Stimulated activated effector memory CD8-positive, alpha-beta T cell treated with anti-CD3 and anti-CD28 coated beads, Interleukin-12 subunit alpha, Interleukin-12 subunit beta, amount 100 ng/mL, for 72 hours (primary cell): ENCODE measurements around the gene EVC.
A peak's percentile ranks its signal among the peaks of the same experiment; 100 is the strongest.

ENCODE experiments used
- ATAC-seq: fragments of 150-1000 bp; cut with Tn5 transposase; 2 replicates; pipeline ENCODE4 v1.10.0; 2021
- DNase-seq, 2 donors: peaks; one replicate each; pipeline ENCODE4 v3.0.0; 2021 to 2022; ENCODE audit warnings: low spot score in 2 of 2
- H3K27ac Mint-ChIP-seq: one replicate; pipeline ENCODE4 v1.8.0; 2022; ENCODE audit warnings: mild to moderate bottlenecking, mixed read lengths
- H3K36me3 Mint-ChIP-seq: one replicate; pipeline ENCODE4 v1.8.0; 2022; ENCODE audit warnings: mild to moderate bottlenecking, mixed read lengths
- H3K4me1 Mint-ChIP-seq: one replicate; pipeline ENCODE4 v1.8.0; 2022; ENCODE audit warnings: mixed read lengths
- H3K4me3 Mint-ChIP-seq: one replicate; pipeline ENCODE4 v1.8.0; 2022; ENCODE audit warnings: mild to moderate bottlenecking, mixed read lengths
- H3K9me3 Mint-ChIP-seq: one replicate; pipeline ENCODE4 v1.8.0; 2022; ENCODE audit warnings: mixed read lengths

The EVC gene

GRCh38 chr4:5703831-5704230 is 7.2 kb upstream of the EVC start:
- Mint-ChIP-seq H3K9me3 (peaks cover 5% of the 10 kb centered on the region), H3K4me3 (no peak overlapping the region), H3K36me3 (no peaks in the 10 kb centered on the region), H3K4me1 (peaks cover 18% of the 10 kb centered on the region), H3K27ac (peak overlapping the region; percentile 5)
- no peak for DNase-seq
- ATAC-seq = no peak

GRCh38 chr4:5704276-5704675 is 6.7 kb upstream of the EVC start:
- no peak for ATAC-seq
- peaks cover 5% of the 10 kb centered on the region for H3K9me3 Mint-ChIP-seq
- no peak overlapping the region for H3K4me3 Mint-ChIP-seq
- H3K27ac Mint-ChIP-seq = no peak overlapping the region
- no peak for DNase-seq
- H3K36me3 Mint-ChIP-seq = no peaks in the 10 kb centered on the region
- H3K4me1 Mint-ChIP-seq = peaks cover 18% of the 10 kb centered on the region

DNA sequence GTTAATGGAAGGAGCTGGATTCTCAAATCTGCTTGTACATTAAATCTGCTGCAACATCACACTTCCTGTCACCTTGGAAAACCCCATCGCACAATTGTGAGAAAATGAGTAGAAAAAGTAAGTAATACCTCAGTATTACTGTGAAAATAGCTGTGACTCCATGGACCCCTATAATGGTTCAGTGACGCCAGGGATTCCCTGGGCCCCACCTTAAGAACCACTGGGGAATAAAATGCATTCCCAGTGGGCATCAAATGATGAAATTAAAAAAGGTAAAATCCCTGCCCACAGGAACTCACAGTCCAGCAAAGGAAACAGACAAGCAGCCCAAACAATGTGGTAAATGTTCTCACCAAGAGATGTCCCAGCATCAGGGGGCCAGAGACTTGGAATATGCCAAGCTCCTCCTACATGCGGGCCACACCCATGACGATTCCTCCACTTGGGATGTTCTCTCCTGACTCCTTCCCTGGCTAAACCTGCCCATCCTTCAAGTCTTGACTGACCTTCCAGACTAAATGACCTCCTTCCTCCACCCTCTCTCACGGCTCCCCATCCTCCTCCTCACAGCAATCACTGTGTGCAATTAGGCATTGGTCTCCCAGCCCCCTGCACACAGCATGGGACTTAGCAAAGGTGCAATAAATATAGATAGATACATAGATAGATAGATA is 5.2 kb upstream of the EVC start:
- DNase-seq (no peak), ATAC-seq (no peak)
- no peak overlapping the region for H3K27ac Mint-ChIP-seq
- H3K4me1 Mint-ChIP-seq = peaks cover 23% of the 10 kb centered on the region
- H3K9me3 Mint-ChIP-seq = peaks cover 5% of the 10 kb centered on the region
- no peak overlapping the region for H3K4me3 Mint-ChIP-seq
- H3K36me3 Mint-ChIP-seq = no peaks in the 10 kb centered on the region

- peaks cover 5% of the 10 kb centered on the region for H3K9me3 Mint-ChIP-seq
- no peak overlapping the region for H3K27ac Mint-ChIP-seq
- no peak for ATAC-seq
Measured at GRCh38 chr4:5706486-5707290, 4.3 kb upstream of the EVC start.

GRCh38 chr4:5707366-5707765 is 3.6 kb upstream of the EVC start:
- H3K4me1 Mint-ChIP-seq = peaks cover 32% of the 10 kb centered on the region
- H3K36me3 Mint-ChIP-seq = no peaks in the 10 kb centered on the region
- ATAC-seq = no peak
- peaks cover 7% of the 10 kb centered on the region for H3K9me3 Mint-ChIP-seq
- H3K4me3 Mint-ChIP-seq = peak overlapping the region; percentile 47
- H3K27ac Mint-ChIP-seq = no peak overlapping the region
- DNase-seq = no peak

More at GRCh38 chr4:5706486-5707290, 4.3 kb upstream of the EVC start:
- Mint-ChIP-seq H3K4me3 (peak overlapping the region; percentile 47), H3K36me3 (no peaks in the 10 kb centered on the region), H3K4me1 (peaks cover 26% of the 10 kb centered on the region)
- no peak for DNase-seq

DNA sequence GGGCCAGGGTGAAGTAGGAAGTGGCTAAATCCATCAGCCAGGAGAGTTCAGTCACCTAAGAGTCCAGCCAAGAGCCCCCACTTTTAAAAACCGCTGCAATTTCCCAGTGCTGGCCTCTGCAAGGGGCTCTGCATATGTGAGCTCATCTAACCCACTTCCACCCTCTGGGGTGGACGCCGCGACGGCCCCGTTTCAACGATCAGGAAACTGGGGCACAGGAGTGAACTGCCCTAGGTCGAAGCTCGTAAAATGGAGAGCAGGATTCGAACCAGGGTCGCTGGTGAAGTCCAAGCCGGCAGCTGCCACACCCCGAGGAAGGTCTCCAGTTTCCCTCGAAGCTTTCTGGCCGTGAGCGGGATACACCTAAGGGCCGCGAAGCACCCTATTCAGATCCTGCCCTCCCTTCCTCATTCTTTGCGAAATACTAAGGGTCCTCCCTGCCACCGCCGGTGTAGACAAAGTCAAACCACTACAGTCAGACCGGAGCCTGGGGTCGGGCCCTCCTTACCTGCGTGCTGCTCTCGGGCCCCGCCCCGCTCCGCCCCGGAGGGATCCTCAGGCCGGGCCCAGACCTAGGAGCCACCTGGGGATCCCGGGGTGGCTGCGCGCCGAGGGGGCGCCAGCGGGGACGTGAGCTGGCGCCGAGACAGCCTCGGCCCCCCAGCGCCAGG is 3.1 kb upstream of the EVC start:
- H3K36me3 Mint-ChIP-seq = no peaks in the 10 kb centered on the region
- ATAC-seq = peak; percentile 19
- H3K9me3 Mint-ChIP-seq = peaks cover 9% of the 10 kb centered on the region
- H3K27ac Mint-ChIP-seq = no peak overlapping the region
- H3K4me3 Mint-ChIP-seq = peak overlapping the region; percentile 47
- peak in 1 of 2 donors; percentile 52 for DNase-seq
- peaks cover 37% of the 10 kb centered on the region for H3K4me1 Mint-ChIP-seq

- peak; percentile 8 for ATAC-seq
- Mint-ChIP-seq H3K4me3 (peak within 1 kb of the TSS; percentile 47), H3K9me3 (peaks cover 7% of the 10 kb centered on the region), H3K4me1 (peaks cover 36% of the 10 kb centered on the region), H3K36me3 (no peaks in the 10 kb centered on the region), H3K27ac (no peak within 1 kb of the TSS)
- peak in 1 of 2 donors; percentile 72 for DNase-seq
Measured at GRCh38 chr4:5708449-5709206, 2.4 kb upstream of the EVC start, which contains the start of gene EVC2. EVC2 (minus strand) TSS chr4:5708559; CDS start chr4:5708513, 46 bp downstream.

DNA sequence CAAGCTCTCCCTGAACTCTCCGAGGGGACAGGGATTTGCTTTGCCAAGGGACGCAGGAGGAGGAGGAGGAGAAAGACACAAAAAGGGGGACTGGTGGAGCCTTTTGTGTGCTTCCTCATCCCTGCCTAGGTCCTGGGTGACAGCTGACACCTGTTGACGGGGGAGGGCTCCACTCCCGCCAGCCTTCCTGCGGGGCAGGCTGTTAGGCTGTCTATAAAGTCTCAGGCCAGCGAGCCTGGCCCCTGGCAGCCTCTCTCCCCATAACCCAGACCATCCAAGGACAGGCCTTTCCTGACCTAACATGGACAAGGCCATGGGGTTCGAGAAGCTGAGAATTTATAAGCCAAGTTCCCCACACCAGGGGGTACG is 1.8 kb upstream of the EVC start:
- Mint-ChIP-seq H3K4me3 (no peak overlapping the region), H3K27ac (no peak overlapping the region), H3K9me3 (peaks cover 8% of the 10 kb centered on the region), H3K4me1 (peaks cover 32% of the 10 kb centered on the region), H3K36me3 (no peaks in the 10 kb centered on the region)
- ATAC-seq (no peak), DNase-seq (no peak)

GRCh38 chr4:5710065-5710960 is 688 bp upstream of the EVC start:
- H3K27ac Mint-ChIP-seq = no peak overlapping the region

DNA sequence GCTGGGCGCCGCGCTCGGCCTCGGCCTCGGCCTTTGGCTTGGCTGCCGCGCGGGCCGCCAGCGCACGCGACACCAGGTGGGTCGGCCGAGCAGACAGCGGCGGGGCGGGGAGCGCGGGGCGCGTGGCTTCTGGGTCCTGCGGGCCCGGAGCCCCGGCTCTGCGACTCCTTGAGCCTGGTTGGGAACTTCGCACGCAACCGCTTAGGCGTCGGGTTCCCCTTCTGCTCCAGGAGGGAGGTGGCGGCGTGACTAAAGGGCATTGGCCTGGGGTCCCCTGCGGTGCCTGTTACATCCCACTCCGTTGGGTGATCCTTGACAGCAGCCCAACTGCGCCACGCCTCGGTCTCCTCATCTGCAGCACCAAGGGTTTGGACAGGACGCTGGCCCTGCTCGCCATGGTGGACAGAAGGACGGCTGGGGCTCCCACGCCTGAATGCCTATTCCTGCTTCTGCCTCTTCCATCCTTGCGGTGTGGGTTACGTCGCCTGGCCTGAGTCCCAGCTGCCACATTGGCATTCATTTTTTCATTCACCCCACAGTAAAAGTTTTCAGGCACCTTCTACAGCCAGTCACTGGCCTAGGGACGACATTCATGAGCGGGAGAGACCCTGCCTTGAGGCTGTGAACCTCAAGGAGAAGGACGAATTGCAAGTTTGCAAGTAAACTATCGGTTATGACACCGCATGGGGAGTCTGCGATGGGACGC is 631 bp downstream of the EVC start:
- peaks cover 14% of the 10 kb centered on the region for H3K9me3 Mint-ChIP-seq
- DNase-seq (no peak), ATAC-seq (peak; percentile 8)
- H3K4me3 Mint-ChIP-seq = peak overlapping the region; percentile 65
- H3K4me1 Mint-ChIP-seq = peaks cover 26% of the 10 kb centered on the region
- H3K36me3 Mint-ChIP-seq = no peaks in the 10 kb centered on the region
- H3K27ac Mint-ChIP-seq = no peak overlapping the region

More at GRCh38 chr4:5710065-5710960, 688 bp upstream of the EVC start:
- no peaks in the 10 kb centered on the region for H3K36me3 Mint-ChIP-seq
- no peak for ATAC-seq
- H3K4me3 Mint-ChIP-seq = peak overlapping the region; percentile 65
- no peak for DNase-seq
- peaks cover 14% of the 10 kb centered on the region for H3K9me3 Mint-ChIP-seq
- peaks cover 32% of the 10 kb centered on the region for H3K4me1 Mint-ChIP-seq

- peak in 1 of 2 donors; percentile 61 for DNase-seq
- H3K9me3 Mint-ChIP-seq = peaks cover 16% of the 10 kb centered on the region
- H3K4me3 Mint-ChIP-seq = peak overlapping the region; percentile 65
- no peaks in the 10 kb centered on the region for H3K36me3 Mint-ChIP-seq
- peaks cover 21% of the 10 kb centered on the region for H3K4me1 Mint-ChIP-seq
- peak; percentile 71 for ATAC-seq
- no peak overlapping the region for H3K27ac Mint-ChIP-seq
Measured at GRCh38 chr4:5712517-5712916, 1.5 kb downstream of the EVC start.

DNA sequence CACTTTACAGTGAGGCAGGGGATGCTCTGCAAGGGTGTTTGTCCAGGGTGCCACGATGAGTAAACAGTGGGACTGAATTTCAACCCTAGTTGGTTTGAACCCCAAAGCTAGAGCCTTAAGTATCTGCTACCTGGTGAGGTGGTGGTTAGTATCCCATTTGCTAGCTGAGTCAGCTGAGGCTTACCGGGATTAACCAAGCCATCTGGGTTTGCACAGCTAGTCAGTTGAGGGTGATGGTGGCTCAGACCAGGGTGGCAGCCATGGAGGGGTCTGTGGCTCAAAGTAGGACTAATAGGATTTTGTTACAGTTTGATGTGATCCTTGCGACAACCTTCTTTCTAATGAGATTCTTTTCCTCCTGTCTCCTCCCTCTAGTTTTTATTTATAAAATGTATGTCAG is 1.9 kb downstream of the EVC start:
- H3K27ac Mint-ChIP-seq = no peak overlapping the region
- peak overlapping the region; percentile 65 for H3K4me3 Mint-ChIP-seq
- peaks cover 18% of the 10 kb centered on the region for H3K4me1 Mint-ChIP-seq

DNA sequence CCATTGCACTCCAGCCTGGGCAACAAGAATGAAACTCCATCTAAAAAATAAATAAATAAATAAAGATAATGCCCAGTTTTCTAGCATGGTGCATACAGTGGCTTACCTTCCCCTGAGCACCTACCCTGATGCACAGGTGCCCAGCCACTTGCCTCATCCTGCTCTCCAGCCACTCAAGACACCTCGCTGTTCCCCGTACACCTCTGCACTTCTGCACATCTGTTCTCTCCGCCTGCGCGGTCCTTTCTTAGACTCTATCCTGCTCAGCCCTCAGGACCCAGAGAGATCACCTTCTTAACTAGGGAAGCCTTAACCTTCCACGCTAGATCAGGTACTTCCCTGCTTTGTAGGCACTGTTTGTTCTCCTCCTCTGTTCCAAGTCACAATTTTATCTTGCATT is 2.9 kb downstream of the EVC start:
- ATAC-seq = no peak
- peaks cover 18% of the 10 kb centered on the region for H3K4me1 Mint-ChIP-seq
- H3K4me3 Mint-ChIP-seq = no peak overlapping the region
- H3K36me3 Mint-ChIP-seq = no peaks in the 10 kb centered on the region
- peaks cover 18% of the 10 kb centered on the region for H3K9me3 Mint-ChIP-seq
- no peak overlapping the region for H3K27ac Mint-ChIP-seq
- no peak for DNase-seq

More for the DNA sequence above, 1.9 kb downstream of the EVC start:
- Mint-ChIP-seq H3K36me3 (no peaks in the 10 kb centered on the region), H3K9me3 (peaks cover 18% of the 10 kb centered on the region)
- ATAC-seq (no peak), DNase-seq (no peak)

DNA sequence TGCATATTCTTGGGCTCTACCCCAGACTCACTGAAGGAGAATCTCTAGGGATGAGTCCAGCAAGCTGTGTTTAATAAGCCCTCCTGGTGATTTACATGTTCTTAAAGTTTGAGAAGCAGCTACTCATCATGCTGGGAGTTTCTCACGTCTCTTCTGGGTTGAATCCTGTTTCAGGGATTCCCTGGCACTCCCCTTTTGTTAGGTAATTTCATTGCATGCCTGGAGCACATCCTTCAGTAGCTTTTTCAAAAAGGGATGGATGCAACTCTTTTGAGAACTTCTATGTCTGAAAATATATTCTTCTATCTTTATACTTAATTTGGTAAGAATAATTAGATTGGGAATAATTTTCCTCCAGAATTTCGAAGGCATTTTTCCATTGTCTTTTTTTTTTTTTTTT is 4.4 kb downstream of the EVC start:
- Mint-ChIP-seq H3K9me3 (peaks cover 18% of the 10 kb centered on the region), H3K27ac (no peak overlapping the region), H3K36me3 (no peaks in the 10 kb centered on the region), H3K4me3 (no peak overlapping the region), H3K4me1 (peaks cover 17% of the 10 kb centered on the region)
- ATAC-seq = no peak
- DNase-seq = no peak
